A673 (cell line): Measurements from ENCODE around the gene OR10G8.

Experiments
- CTCF ChIP-seq: fragments of 300-800, 200-600 bp; sonication (generic); conservative IDR thresholded peaks from 2 replicates; pipeline ENCODE4 v1.5.1; 2017; ENCODE audit warnings: low read depth, mild to moderate bottlenecking, antibody characterized with exemption, low read length, moderate library complexity, mixed read lengths
- EZH2 ChIP-seq: fragments of 200-600 bp; sonication (generic); IDR thresholded peaks from 2 replicates; pipeline ENCODE4 v1.6.1; 2017; ENCODE audit warnings: borderline replicate concordance, low read depth, mild to moderate bottlenecking, mixed read lengths, antibody characterized with exemption, low read length; ENCODE audit not compliant: poor library complexity, severe bottlenecking

GRCh38 chr11:123979311-123979710 is 47.3 kb upstream of the OR10G8 start:
- no peak for TF ChIP-seq CTCF
- no peak for TF ChIP-seq EZH2
